Measurements from ENCODE around the gene MYH9.

- TF ChIP-seq, protein P1, sequence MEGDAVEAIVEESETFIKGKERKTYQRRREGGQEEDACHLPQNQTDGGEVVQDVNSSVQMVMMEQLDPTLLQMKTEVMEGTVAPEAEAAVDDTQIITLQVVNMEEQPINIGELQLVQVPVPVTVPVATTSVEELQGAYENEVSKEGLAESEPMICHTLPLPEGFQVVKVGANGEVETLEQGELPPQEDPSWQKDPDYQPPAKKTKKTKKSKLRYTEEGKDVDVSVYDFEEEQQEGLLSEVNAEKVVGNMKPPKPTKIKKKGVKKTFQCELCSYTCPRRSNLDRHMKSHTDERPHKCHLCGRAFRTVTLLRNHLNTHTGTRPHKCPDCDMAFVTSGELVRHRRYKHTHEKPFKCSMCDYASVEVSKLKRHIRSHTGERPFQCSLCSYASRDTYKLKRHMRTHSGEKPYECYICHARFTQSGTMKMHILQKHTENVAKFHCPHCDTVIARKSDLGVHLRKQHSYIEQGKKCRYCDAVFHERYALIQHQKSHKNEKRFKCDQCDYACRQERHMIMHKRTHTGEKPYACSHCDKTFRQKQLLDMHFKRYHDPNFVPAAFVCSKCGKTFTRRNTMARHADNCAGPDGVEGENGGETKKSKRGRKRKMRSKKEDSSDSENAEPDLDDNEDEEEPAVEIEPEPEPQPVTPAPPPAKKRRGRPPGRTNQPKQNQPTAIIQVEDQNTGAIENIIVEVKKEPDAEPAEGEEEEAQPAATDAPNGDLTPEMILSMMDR (IDR thresholded peaks at IDR 0.05): peak in 3 of 4 experiments; percentile 93 to 98 (median 97)
- TF ChIP-seq POLR2A (IDR thresholded peaks at IDR 0.05): no peak
These were observed 86.4 kb downstream of the MYH9 start for GRCh38 chr22:36301384-36301828.
